A673 (cell line): ENCODE data around the gene PES1.

Experiments
- CTCF ChIP-seq: fragments of 300-800, 200-600 bp; sonication (generic); conservative IDR thresholded peaks from 2 replicates; pipeline ENCODE4 v1.5.1; 2017; ENCODE audit warnings: low read depth, mild to moderate bottlenecking, antibody characterized with exemption, low read length, moderate library complexity, mixed read lengths
- EZH2 ChIP-seq: fragments of 200-600 bp; sonication (generic); IDR thresholded peaks from 2 replicates; pipeline ENCODE4 v1.6.1; 2017; ENCODE audit warnings: borderline replicate concordance, low read depth, mild to moderate bottlenecking, mixed read lengths, antibody characterized with exemption, low read length; ENCODE audit not compliant: poor library complexity, severe bottlenecking

- TF ChIP-seq CTCF (no peak), EZH2 (no peak)
These were observed 56.5 kb downstream of the PES1 start for GRCh38 chr22:30535182-30535581.
